ENCODE measurements around the gene NCL.

GRCh38 chr2:231488331-231488730, 24.0 kb upstream of the NCL start:
- TF ChIP-seq, protein P1, sequence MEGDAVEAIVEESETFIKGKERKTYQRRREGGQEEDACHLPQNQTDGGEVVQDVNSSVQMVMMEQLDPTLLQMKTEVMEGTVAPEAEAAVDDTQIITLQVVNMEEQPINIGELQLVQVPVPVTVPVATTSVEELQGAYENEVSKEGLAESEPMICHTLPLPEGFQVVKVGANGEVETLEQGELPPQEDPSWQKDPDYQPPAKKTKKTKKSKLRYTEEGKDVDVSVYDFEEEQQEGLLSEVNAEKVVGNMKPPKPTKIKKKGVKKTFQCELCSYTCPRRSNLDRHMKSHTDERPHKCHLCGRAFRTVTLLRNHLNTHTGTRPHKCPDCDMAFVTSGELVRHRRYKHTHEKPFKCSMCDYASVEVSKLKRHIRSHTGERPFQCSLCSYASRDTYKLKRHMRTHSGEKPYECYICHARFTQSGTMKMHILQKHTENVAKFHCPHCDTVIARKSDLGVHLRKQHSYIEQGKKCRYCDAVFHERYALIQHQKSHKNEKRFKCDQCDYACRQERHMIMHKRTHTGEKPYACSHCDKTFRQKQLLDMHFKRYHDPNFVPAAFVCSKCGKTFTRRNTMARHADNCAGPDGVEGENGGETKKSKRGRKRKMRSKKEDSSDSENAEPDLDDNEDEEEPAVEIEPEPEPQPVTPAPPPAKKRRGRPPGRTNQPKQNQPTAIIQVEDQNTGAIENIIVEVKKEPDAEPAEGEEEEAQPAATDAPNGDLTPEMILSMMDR (IDR thresholded peaks at IDR 0.05), result no peak
- no peak for TF ChIP-seq POLR2A (IDR thresholded peaks at IDR 0.05)

Measured in esophagus squamous epithelium (tissue), 4 donors.